MM.1S (cell line): Measurements from ENCODE around the gene SEC22C.

ENCODE experiments used
- CTCF ChIP-seq: fragments of 300-600 bp; sonication (generic); IDR thresholded peaks from 2 replicates; pipeline ENCODE4 v1.5.1; 2016; ENCODE audit warnings: antibody characterized with exemption, low read length, mixed read lengths
- EZH2 ChIP-seq: fragments of 300-600 bp; sonication (generic); optimal IDR thresholded peaks from 2 replicates; pipeline ENCODE3; 2017; ENCODE audit warnings: low read depth, mild to moderate bottlenecking, antibody characterized with exemption, low read length, mixed read lengths
- EZH2phosphoT487 ChIP-seq: fragments of 300-600 bp; sonication (generic); IDR thresholded peaks from 2 replicates; pipeline ENCODE4 v1.6.1; 2018; ENCODE audit warnings: antibody characterized with exemption, low read length

- TF ChIP-seq CTCF = no peak
- no peak for TF ChIP-seq EZH2phosphoT487
- no peak for TF ChIP-seq EZH2
Observed at GRCh38 chr3:42505849-42506410, 75.8 kb downstream of the SEC22C start.
